Smooth muscle cell of bladder (primary cell): Measurements from ENCODE around the gene PAPLN. TPM values are rescaled to one million over a fixed set of nuclear protein-coding genes. Genes with fewer than 3 reads are reported as not detected.

Source experiments
- total RNA-seq: library from RNA; depleted of rRNA; stranded (reverse); fragments of >200 nt; gene quantifications from 2 replicates; pipeline ENCODE4 v1.2.3, GENCODE V29; 2014

PAPLN gene, protein sequence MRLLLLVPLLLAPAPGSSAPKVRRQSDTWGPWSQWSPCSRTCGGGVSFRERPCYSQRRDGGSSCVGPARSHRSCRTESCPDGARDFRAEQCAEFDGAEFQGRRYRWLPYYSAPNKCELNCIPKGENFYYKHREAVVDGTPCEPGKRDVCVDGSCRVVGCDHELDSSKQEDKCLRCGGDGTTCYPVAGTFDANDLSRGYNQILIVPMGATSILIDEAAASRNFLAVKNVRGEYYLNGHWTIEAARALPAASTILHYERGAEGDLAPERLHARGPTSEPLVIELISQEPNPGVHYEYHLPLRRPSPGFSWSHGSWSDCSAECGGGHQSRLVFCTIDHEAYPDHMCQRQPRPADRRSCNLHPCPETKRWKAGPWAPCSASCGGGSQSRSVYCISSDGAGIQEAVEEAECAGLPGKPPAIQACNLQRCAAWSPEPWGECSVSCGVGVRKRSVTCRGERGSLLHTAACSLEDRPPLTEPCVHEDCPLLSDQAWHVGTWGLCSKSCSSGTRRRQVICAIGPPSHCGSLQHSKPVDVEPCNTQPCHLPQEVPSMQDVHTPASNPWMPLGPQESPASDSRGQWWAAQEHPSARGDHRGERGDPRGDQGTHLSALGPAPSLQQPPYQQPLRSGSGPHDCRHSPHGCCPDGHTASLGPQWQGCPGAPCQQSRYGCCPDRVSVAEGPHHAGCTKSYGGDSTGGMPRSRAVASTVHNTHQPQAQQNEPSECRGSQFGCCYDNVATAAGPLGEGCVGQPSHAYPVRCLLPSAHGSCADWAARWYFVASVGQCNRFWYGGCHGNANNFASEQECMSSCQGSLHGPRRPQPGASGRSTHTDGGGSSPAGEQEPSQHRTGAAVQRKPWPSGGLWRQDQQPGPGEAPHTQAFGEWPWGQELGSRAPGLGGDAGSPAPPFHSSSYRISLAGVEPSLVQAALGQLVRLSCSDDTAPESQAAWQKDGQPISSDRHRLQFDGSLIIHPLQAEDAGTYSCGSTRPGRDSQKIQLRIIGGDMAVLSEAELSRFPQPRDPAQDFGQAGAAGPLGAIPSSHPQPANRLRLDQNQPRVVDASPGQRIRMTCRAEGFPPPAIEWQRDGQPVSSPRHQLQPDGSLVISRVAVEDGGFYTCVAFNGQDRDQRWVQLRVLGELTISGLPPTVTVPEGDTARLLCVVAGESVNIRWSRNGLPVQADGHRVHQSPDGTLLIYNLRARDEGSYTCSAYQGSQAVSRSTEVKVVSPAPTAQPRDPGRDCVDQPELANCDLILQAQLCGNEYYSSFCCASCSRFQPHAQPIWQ
- total RNA-seq: 1.8 and 2.4 TPM in 2 replicates

DNA sequence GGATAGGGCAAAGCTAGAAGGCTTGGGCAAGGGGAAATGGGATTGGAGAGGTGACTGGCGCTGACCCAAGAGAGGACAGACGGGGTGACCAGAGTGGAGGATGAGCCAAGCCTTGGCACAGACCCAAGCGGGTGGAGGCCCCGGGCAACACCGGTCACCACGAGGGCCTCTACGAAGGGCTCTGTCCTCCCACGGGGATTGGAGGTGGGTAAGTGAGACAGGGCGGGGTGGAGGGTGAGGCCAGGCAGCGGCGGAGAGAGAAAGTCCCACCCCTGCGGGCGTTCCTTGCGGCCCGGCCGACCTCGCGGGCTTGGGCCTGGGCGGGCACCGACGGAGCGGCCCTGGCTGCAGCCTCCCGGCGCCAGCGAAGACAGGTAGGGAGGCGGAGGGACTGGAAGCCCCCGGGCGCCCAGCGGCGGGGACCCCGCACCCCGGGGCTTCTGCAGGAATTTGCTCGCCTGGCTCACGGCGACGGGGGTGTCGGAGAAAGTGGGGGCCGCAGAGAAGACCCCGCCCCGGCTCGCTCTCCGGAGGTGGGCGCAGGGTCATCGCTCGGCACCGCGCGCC lies at the start of gene PAPLN:
Gene PAPLN, plus strand, starts transcription at position 288 of the 567 bp plus-strand sequence. CDS start 2,273 bp downstream, outside the sequence.

Other genes with a start within 250 kb of the PAPLN start
- 14.6 and 19.6 TPM in 2 replicates for gene ZFYVE1, start 210.4 kb upstream of the PAPLN start, total RNA-seq
- gene RBM25, start 179.0 kb upstream of the PAPLN start, total RNA-seq: 23.6 and 24.7 TPM in 2 replicates
- gene PSEN1, start 101.0 kb upstream of the PAPLN start, total RNA-seq: 41.5 and 52.1 TPM in 2 replicates
- 19.2 and 24.5 TPM in 2 replicates for gene NUMB, start 221.0 kb downstream of the PAPLN start, total RNA-seq